Inferior parietal cortex (tissue), 1 donor: ENCODE measurements around the gene CEP63.

Experiments used
- DNase-seq: peaks from one replicate; pipeline ENCODE4 v3.0.0-alpha.2; 2016; ENCODE audit errors: extremely low spot score

The CEP63 gene

GRCh38 chr3:134468519-134468918 is 17.3 kb upstream of the CEP63 start:
- no peak for DNase-seq

GRCh38 chr3:134471521-134472193 is 14.2 kb upstream of the CEP63 start:
- no peak for DNase-seq

- DNase-seq, result no peak
Measured at GRCh38 chr3:134472831-134473230, 13.0 kb upstream of the CEP63 start.

GRCh38 chr3:134473868-134474546 is 11.8 kb upstream of the CEP63 start:
- DNase-seq, result peak; percentile 98

GRCh38 chr3:134474956-134475355 is 10.9 kb upstream of the CEP63 start:
- no peak for DNase-seq

GRCh38 chr3:134476306-134476705 is 9.6 kb upstream of the CEP63 start:
- no peak for DNase-seq

GRCh38 chr3:134477002-134477401 is 8.9 kb upstream of the CEP63 start:
- DNase-seq, result no peak

- DNase-seq, result no peak
Measured at GRCh38 chr3:134477938-134478337, 7.9 kb upstream of the CEP63 start.

- DNase-seq, result no peak
Measured at GRCh38 chr3:134480546-134480945, 5.3 kb upstream of the CEP63 start.

- no peak for DNase-seq
Measured at GRCh38 chr3:134481166-134481565, 4.7 kb upstream of the CEP63 start.

- no peak for DNase-seq
Measured at GRCh38 chr3:134482622-134483021, 3.2 kb upstream of the CEP63 start.

GRCh38 chr3:134483195-134483900 is 2.5 kb upstream of the CEP63 start:
- DNase-seq, result no peak

GRCh38 chr3:134485075-134485717 is 661 bp upstream of the CEP63 start:
- DNase-seq, result peak; percentile 60

GRCh38 chr3:134486577-134487041 is 752 bp downstream of the CEP63 start:
- no peak for DNase-seq

GRCh38 chr3:134487406-134487805 is 1.5 kb downstream of the CEP63 start:
- no peak for DNase-seq

GRCh38 chr3:134494495-134494894 is 8.6 kb downstream of the CEP63 start:
- DNase-seq, result no peak

- DNase-seq, result no peak
Measured at GRCh38 chr3:134495980-134496379, 10.1 kb downstream of the CEP63 start.

- no peak for DNase-seq
Measured at GRCh38 chr3:134496471-134497071, 10.7 kb downstream of the CEP63 start.

GRCh38 chr3:134503266-134503665 is 17.4 kb downstream of the CEP63 start:
- DNase-seq, result no peak

- no peak for DNase-seq
Measured at GRCh38 chr3:134504132-134504531, 18.3 kb downstream of the CEP63 start.

GRCh38 chr3:134505485-134505884 is 19.6 kb downstream of the CEP63 start:
- DNase-seq, result no peak

GRCh38 chr3:134511500-134511899 is 25.6 kb downstream of the CEP63 start:
- DNase-seq, result no peak
